ENCODE measurements around the gene A2ML1. TPM values are rescaled to one million over a fixed set of nuclear protein-coding genes. Genes with fewer than 3 reads are reported as not detected.
"Not testable (repeated sequence)": the region's sequence is repeated elsewhere in the genome, so short reads cannot be mapped to it uniquely, and the experiment has no call there.

The A2ML1 gene
- total and polyA plus RNA-seq, 7 donors: 0.09 to 0.28 (median 0.11) TPM; not detected in 4

DNA sequence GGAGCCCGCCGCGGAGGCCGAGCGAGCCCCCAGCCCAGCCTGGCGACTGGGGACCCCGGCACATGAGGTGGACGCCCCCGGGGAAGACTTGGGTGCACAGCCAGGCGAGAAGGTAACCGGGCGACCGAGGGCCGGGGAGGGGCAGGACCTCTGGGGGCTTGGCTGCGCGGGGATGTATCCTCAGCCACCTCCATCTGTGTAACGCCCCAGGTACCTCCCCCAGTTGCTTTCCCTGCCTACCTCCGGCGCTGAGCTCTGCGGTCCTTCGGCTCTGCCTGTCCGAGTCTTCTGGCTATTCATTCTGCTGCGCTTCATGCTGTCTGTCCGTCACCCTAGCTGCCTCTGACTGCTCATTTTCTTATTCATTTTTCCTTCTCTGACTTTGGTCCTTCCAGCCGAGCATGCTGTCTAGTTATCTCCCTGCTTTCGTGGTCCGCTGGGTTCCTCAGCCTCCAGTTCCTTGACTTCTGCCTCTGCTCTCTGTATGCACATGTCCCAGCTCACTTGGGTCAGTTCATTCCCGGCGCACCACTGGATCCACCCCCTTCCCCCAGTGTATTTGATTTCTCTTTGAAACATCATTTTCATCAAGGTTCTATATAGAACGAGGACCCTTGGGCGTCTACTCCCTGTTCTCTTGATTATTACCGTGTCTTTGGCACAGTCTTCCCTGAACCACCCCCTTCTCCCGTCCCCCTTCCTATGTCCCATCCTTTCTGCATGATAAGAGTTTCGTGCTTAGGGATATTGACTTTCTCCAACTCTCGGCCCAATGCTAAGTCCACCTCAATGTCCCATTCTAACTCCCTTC is 92.5 kb downstream of the A2ML1 start:
- Histone ChIP-seq H3K27ac (peak overlapping the region; percentile 50), H3K9me3 (no peaks in the 10 kb centered on the region), H3K4me1 (peaks cover 12% of the 10 kb centered on the region), H3K4me3 (peak overlapping the region; percentile 84), H3K36me3 (ENCODE audit: insufficient read depth in 1 of 2, low read depth in 1 of 2) (peaks cover 0 to 18% of the 10 kb centered on the region in 2 donors), H3K27me3 (ENCODE audit: insufficient read depth in 3 of 3, low read length in 2 of 3) (no peaks in the 10 kb centered on the region)
- intact Hi-C loops (cut with DNase I): loop anchor here in 1 of 2 donors (5.0 to 10.0 kb wide), 2 partner anchors 32 to 130 kb away; partner anchors contain the start of gene M6PR
- WGBS, 3 donors: 1 to 2% (median 1%) methylated on average over 22 to 30 of the region's 35 CpGs
- ATAC-seq (peak; percentile 50 to 67 (median 62)), DNase-seq (peak; percentile 35 to 60)
- TF ChIP-seq, protein P1, sequence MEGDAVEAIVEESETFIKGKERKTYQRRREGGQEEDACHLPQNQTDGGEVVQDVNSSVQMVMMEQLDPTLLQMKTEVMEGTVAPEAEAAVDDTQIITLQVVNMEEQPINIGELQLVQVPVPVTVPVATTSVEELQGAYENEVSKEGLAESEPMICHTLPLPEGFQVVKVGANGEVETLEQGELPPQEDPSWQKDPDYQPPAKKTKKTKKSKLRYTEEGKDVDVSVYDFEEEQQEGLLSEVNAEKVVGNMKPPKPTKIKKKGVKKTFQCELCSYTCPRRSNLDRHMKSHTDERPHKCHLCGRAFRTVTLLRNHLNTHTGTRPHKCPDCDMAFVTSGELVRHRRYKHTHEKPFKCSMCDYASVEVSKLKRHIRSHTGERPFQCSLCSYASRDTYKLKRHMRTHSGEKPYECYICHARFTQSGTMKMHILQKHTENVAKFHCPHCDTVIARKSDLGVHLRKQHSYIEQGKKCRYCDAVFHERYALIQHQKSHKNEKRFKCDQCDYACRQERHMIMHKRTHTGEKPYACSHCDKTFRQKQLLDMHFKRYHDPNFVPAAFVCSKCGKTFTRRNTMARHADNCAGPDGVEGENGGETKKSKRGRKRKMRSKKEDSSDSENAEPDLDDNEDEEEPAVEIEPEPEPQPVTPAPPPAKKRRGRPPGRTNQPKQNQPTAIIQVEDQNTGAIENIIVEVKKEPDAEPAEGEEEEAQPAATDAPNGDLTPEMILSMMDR (IDR thresholded peaks at IDR 0.05): no peak

DNA sequence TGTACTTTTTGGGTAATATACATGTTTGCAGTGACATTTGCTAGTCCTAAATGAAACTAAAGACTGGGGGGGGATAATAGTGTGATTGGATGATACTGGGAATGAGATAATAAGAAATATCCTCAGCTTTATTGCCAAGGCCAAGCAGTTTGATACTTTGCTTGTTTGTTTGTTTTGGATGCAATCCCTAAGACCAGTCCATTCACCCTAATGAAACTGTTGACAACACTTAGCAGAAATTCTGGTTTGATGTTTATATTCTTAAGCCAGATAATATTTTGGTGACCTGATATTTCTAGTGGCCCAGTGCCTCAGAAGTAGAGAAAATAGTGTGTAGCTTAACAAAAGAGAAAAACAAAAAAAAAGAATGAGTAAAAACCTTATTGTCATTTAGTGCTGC is 93.7 kb downstream of the A2ML1 start:
- TF ChIP-seq, protein P1 (IDR thresholded peaks at IDR 0.05): no peak
- intact Hi-C loops (cut with DNase I): loop anchor here in 1 of 2 donors (10.0 kb wide), 1 partner anchor 129 kb away; no protein-coding TSS in a partner anchor
- no peak overlapping the region for H3K4me3 ChIP-seq
- peaks cover 12% of the 10 kb centered on the region for H3K4me1 ChIP-seq
- DNase-seq (no peak), ATAC-seq (no peak)
- H3K27ac ChIP-seq: no peak overlapping the region
- H3K9me3 ChIP-seq: no peaks in the 10 kb centered on the region
- no peaks in the 10 kb centered on the region for H3K27me3 ChIP-seq (ENCODE audit: insufficient read depth in 3 of 3, low read length in 2 of 3)
- H3K36me3 ChIP-seq (ENCODE audit: insufficient read depth in 1 of 2, low read depth in 1 of 2): peaks cover 0 to 31% of the 10 kb centered on the region in 2 donors

DNA sequence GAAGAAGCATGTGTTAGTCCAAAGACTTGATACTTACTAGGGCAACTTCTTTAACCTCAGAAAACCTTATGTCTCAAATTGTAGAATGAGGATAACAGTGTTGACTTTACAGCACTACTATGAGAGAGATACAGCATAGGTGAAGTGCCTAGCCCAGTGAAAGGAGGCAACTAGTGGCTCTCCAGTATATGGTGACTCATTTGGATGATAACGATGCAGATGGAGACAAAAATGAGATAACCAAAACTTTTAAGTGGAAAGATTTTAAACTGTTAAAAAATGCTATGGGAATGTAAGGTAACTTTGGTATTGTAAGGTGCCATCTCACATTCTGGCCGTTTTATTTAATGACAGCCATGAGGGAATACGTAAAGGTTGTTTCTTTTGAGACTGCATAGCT is 94.6 kb downstream of the A2ML1 start:
- Histone ChIP-seq H3K27ac (no peak overlapping the region), H3K9me3 (no peaks in the 10 kb centered on the region), H3K36me3 (ENCODE audit: insufficient read depth in 1 of 2, low read depth in 1 of 2) (peaks cover 0 to 39% of the 10 kb centered on the region in 2 donors), H3K4me1 (peaks cover 12% of the 10 kb centered on the region), H3K27me3 (ENCODE audit: insufficient read depth in 3 of 3, low read length in 2 of 3) (no peaks in the 10 kb centered on the region), H3K4me3 (no peak overlapping the region)
- TF ChIP-seq, protein P1 (IDR thresholded peaks at IDR 0.05): no peak
- intact Hi-C loops (cut with DNase I): loop anchor here in 1 of 2 donors (10.0 kb wide), 1 partner anchor 128 kb away; no protein-coding TSS in a partner anchor
- ATAC-seq (no peak), DNase-seq (no peak)
- 71 to 87% (median 80%) methylated on average over 3 of the region's 3 CpGs for WGBS, 3 donors

DNA sequence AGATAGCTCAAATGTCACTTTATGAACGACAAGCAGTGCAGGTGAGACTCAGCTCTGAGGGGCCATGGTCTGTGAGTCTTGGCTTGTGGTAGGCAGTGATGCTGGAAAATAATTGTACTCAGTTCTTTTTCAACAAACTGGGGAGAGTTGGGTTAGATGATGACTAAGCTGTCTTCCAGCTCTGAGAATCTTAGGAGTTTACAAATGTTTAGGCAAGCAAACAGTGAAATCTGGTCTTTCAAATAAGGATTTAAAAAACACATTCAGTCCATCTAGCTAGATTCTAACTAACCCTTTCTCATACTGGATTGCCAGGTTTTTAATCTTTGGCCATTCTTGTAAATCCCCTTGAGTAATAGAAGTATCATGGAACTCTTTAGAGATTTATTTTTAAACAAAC is 95.3 kb downstream of the A2ML1 start:
- H3K27me3 ChIP-seq (ENCODE audit: insufficient read depth in 3 of 3, low read length in 2 of 3): no peaks in the 10 kb centered on the region
- peaks cover 0 to 46% of the 10 kb centered on the region in 2 donors for H3K36me3 ChIP-seq (ENCODE audit: insufficient read depth in 1 of 2, low read depth in 1 of 2)
- TF ChIP-seq, protein P1 (IDR thresholded peaks at IDR 0.05): no peak
- no peak overlapping the region for H3K4me3 ChIP-seq
- ATAC-seq (no peak), DNase-seq (no peak)
- peaks cover 12% of the 10 kb centered on the region for H3K4me1 ChIP-seq
- 32 to 55% (median 42%) methylated on average over 1 of the region's 1 CpG for WGBS, 3 donors
- no peaks in the 10 kb centered on the region for H3K9me3 ChIP-seq
- H3K27ac ChIP-seq: no peak overlapping the region
- intact Hi-C loops (cut with DNase I): loop anchor here in 1 of 2 donors (10.0 kb wide), 1 partner anchor 127 kb away; no protein-coding TSS in a partner anchor

DNA sequence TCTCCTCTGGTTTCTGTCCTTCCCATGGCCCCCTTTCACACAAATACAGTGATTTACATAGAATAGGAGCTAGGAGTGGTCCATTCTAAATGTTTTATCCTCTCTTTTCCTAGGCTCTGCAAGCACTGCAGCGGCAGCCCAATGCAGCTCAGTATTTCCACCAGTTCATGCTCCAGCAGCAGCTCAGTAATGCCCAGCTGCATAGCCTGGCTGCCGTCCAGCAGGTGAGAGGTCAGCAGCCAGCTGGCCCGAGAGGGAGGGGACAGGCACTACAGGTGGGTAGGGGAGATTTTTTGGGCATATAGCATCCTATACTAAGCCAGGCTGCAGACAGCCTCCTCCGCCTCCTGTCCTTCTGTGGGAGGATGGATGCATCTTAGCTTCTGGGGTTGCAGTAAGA is 97.2 kb downstream of the A2ML1 start:
- not testable (repeated sequence) for H3K4me3 ChIP-seq; ATAC-seq; DNase-seq; H3K27ac ChIP-seq; H3K27me3 ChIP-seq (ENCODE audit: insufficient read depth in 3 of 3, low read length in 2 of 3); H3K9me3 ChIP-seq; H3K4me1 ChIP-seq
- intact Hi-C loops (cut with DNase I): loop anchor here in 1 of 2 donors (10.0 kb wide), 1 partner anchor 125 kb away; no protein-coding TSS in a partner anchor
- H3K36me3 ChIP-seq (ENCODE audit: insufficient read depth in 1 of 2, low read depth in 1 of 2): peaks cover 0 to 59% of the 10 kb centered on the region in 2 donors
- WGBS, 3 donors: 80 to 85% (median 82%) methylated on average over 4 of the region's 4 CpGs
